Activated CD8-positive, alpha-beta memory T cell treated with anti-CD3 and anti-CD28 coated beads, Interleukin-2, amount 50 U/mL, for 1 hour (primary cell): Measurements from ENCODE around the gene DDX31.
"Not testable (repeated sequence)": the region's sequence is repeated elsewhere in the genome, so short reads cannot be mapped to it uniquely, and the experiment has no call there.

Experiments used
- DNase-seq: peaks from one replicate; pipeline ENCODE4 v3.0.0-alpha.2; 2020; ENCODE audit errors: extremely low read depth

DDX31 gene

DNA sequence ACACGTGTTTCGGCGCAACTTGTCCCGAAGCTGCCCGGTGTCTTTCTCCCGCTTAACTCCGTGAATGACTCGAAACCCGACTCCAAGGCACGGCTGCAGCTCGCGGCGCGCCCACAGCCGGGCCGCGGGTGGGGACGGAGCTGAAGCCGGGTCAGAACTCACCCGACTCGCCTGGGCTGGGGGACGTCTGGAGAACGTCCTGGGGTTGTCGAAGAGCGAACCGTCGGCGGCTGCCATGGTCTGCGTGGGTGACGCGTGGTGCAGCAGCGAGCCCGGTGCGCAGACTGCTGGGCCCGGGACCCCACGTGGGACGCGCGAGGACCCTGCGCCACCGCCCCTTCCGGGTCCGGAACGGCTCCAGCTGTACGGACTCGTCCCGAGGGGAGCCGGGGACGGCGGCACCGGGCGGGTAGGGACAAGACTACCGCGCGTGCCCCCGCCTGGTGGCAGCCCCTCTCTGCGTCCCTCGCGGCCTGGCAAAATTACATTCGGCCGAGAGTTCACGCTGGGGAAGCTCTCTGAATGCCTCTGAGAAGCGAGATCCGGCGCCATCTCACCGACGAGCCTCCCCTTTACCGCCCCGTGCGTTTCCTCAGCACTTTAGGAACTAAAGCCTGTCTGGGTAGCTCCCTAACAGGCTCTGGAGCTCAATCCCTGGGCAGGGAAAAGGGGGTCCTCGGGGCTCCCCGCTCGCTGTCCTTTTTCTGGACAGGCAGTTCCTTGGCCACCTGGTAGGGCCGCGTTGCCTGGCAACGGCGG, at the start of gene DDX31:
TSS of gene DDX31 (minus strand) at position 286 of the 759 bp plus-strand sequence. CDS start at position 237, 49 bp downstream.
- DNase-seq: peak; percentile 63

DNA sequence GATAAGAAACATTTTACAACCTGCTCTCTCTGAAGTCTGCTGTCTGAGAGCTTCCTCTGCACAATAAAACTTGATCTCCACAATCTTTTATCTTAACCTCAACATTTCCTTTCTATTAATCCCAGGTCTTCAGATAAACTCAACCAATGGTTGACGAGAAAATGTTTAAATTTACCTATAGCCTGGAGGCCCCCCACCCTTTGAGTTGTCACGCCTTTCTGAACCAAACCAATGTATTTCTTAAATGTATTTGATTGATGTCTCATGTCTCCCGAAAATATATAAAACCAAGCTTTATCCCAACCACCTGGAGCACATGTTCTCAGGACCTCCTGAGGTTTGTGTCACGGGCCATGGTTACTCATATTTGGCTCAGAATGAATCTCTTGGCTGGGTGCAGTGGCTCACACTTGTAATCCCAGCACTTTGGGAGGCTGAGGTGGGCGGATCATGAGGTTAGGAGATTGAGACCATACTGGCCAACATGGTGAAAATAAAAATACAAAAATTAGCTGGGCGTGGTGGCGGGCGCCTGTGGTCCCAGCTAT, 48.7 kb upstream of the DDX31 start:
- not testable (repeated sequence) for DNase-seq

DNA sequence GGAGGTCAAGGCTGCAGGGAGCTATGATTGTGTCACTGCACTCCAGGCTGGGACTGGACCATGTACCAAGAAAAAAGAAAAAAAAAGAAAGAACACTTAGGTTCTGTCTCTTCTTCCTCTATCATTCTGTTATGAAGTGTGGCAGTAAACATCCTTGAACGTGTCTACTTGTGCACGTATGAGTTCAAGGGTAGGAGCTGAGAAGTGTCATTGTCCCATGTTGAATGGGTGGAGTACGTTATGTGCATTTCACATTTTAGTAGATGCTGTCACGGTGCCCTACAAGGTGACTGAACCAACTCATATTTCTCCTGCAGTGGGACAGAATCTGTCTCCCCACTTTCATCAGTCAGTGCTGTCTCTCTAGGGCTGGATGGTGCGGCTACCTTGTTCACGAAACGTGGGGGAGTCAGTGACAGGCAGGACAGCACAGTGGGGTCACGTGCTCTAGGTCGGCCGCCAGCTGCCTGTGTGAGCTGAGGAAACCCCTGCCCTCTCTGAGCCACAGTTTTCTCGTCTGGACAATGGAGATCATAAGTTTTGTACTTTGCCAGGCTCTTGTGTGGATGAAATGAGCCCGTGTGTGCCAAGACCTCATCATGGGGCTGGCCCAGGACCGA, 47.7 kb upstream of the DDX31 start:
- no peak for DNase-seq

- no peak for DNase-seq
Observed at GRCh38 chr9:132716007-132716406, 46.2 kb upstream of the DDX31 start.

GRCh38 chr9:132712753-132713152, 43.0 kb upstream of the DDX31 start:
- no peak for DNase-seq

- DNase-seq: no peak
Observed at GRCh38 chr9:132711846-132712245, 42.1 kb upstream of the DDX31 start.

GRCh38 chr9:132711152-132711551, 41.4 kb upstream of the DDX31 start:
- not testable (repeated sequence) for DNase-seq

- DNase-seq: no peak
Observed at GRCh38 chr9:132710333-132710732, 40.5 kb upstream of the DDX31 start.

GRCh38 chr9:132708769-132709430, 39.1 kb upstream of the DDX31 start:
- no peak for DNase-seq

GRCh38 chr9:132708239-132708638, 38.5 kb upstream of the DDX31 start:
- no peak for DNase-seq

DNA sequence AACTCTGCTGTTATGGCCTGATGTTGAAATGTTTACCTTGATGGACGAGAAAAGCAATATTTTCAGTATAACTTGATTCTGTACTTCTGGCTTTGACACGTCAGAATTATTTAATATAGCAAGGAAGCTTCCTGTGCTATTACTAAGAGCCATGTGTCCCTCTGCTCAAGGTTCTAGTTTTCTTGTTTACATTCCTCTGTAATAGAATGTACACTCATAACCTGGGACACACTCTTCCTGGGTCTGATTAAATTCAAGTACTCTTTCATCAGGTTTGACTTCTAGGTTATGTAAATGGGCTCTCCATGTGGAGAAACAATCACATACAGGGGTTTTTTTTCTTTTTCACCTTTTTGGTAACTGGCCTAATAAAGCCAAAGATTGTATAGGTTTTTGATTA, 33.6 kb upstream of the DDX31 start:
- no peak for DNase-seq

DNA sequence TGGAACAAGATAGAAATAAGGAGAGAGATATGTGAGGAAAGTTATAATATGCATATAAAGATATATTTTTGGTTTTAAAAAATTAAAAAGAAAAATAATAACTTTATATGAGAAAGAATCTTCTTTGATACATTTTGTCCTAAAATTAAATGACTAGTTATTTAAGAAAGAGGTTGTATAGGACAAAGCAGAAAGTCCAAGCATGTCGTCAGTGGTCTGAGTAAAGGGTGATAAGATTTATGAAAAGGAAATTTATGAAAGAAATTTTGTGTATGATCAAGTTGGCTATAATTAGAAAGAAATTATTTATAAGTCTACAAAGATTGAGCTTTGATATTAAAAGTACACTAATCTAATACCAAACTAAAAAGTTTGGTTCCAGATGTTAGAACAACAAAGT, 32.5 kb upstream of the DDX31 start:
- no peak for DNase-seq

- no peak for DNase-seq
Observed at GRCh38 chr9:132699956-132700355, 30.2 kb upstream of the DDX31 start.

DNA sequence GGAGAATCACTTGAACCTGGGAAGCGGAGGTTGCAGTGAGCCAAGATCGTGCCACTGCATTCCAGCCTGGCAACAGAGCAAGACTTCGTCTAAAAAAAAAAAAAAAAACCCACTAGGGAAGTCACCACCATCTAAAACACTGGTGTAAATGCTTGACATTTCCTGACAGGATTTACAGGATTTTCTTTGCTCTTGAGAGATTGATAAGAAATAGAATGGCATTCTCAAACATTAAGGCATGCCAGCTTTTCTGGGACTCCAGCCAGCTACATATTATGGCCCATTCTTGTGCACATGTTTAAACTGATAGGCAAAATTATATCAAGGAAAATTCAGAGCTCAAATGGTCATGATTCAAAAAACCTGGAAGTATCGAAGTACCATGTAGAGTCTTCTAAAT, 29.2 kb upstream of the DDX31 start:
- DNase-seq: no peak

GRCh38 chr9:132697230-132697629, 27.4 kb upstream of the DDX31 start:
- DNase-seq: no peak

- no peak for DNase-seq
Observed at GRCh38 chr9:132694144-132694543, 24.4 kb upstream of the DDX31 start.

DNA sequence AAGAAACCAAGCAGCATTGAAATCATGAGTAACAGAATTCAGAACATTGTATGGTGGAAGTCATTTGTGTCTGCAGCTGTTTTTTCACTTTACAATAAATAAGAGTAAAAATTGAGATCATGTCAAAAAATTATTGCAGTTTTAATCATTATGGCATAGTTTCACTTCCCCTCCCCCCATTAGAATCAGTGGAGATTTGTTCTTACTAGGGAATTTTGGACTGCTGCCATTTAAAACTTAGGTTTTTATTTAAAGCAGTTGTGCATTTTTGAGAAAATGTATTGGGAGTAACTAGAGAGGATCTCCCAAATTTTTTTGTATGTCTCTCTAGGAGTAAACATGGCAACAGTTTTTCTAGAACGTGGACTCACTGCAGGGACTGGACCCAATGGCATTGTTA, 20.9 kb upstream of the DDX31 start:
- no peak for DNase-seq

DNA sequence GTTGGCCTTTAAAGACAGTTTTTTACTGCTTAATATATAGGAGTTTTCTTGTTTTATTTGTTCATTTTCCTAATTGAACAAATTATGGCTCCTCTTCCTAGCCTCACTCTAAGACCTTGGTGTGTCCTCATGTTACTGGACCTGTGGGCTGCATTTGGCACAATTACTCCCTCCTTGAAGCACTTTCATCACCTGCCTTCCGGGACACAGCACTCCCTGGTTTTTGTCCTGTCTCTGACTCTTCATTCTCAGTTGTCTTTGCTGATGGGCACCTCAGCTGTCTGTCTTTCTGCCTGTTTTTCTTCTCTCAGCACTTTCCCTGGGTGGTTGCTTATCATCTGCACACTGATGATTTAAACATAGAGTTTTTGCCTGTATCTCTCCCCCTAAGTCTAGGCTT, 14.1 kb upstream of the DDX31 start:
- DNase-seq: no peak

GRCh38 chr9:132681561-132681960, 11.8 kb upstream of the DDX31 start:
- no peak for DNase-seq

DNA sequence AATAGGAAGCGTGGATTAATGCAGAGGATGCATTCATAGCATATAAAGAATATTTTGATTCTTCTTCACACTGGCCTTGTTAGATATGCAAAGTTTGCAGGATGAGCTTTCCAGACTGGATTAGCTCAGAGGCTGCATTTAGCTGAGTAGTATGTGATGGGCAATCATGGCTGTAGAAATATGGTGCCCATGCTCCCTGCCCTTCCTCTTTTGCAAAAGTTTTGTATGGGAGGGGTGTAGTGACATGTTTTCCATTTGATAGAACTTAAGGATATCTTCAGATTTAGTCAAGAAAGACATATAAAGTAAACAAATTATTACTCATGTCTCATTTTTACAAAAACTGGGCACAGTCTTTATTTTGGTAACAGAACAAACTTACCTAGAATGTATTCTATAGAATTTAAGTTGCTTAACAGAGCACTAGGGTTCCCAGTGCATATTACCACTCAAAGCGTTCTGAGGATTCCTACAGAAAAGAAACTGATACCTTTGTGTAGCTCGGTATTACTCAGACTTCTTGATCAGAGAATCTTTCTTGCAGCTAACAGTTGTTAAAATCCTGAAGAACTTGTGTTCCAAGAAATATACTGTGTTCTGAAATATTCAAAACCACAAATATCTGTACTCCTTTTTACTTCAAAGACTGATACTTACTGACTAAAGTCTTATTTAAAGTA, 10.3 kb upstream of the DDX31 start:
- DNase-seq: no peak

- DNase-seq: no peak
Observed at GRCh38 chr9:132677976-132678375, 8.2 kb upstream of the DDX31 start.

DNA sequence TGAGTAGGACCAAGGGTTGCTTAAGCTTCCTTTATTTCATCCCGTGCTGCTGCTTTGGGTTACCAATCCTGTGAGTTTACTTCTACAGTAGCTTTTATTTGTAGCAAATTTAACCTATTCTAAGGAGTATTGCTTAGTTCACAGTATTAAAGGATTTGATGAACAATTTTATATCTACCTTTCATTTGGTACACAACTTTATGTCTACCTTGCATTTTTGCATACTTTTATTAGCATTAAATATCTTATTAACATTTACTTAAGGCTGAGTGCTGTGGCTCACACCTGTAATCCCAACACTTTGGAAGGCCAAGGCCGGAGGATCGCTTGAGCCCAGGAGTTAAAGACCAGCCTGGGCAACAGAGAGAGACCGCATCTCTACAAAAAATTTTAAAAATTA, 4.7 kb upstream of the DDX31 start:
- no peak for DNase-seq
